Dendritic cell treated with granulocyte-macrophage colony-stimulating factor and Interleukin-4, amounts not matched to agents 40 ng/mL and 50 ng/mL, for 4 days (primary cell): ENCODE measurements around the gene PRRT1B.
"Not testable (repeated sequence)": the region's sequence is repeated elsewhere in the genome, so short reads cannot be mapped to it uniquely, and the experiment has no call there.

Experiments
- H3K27ac Mint-ChIP-seq: one replicate; pipeline ENCODE4 v1.8.0; 2022; ENCODE audit warnings: mild to moderate bottlenecking, mixed read lengths
- H3K27me3 Mint-ChIP-seq: one replicate; pipeline ENCODE4 v1.8.0; 2022; ENCODE audit warnings: mild to moderate bottlenecking, mixed read lengths
- H3K36me3 Mint-ChIP-seq: one replicate; pipeline ENCODE4 v1.8.0; 2022; ENCODE audit warnings: low read depth, mixed read lengths
- H3K4me1 Mint-ChIP-seq: one replicate; pipeline ENCODE4 v1.8.0; 2022; ENCODE audit warnings: low read depth, mixed read lengths
- H3K4me3 Mint-ChIP-seq: one replicate; pipeline ENCODE4 v1.8.0; 2022; ENCODE audit warnings: mild to moderate bottlenecking, moderate library complexity, mixed read lengths
- H3K9me3 Mint-ChIP-seq: one replicate; pipeline ENCODE4 v1.8.0; 2022; ENCODE audit warnings: mixed read lengths
- intact Hi-C: fragments of 100-400 bp; cut with micrococcal nuclease; formaldehyde crosslinking; loops from one replicate; pipeline ENCODE4 v1.15.0; 2022

PRRT1B gene

DNA sequence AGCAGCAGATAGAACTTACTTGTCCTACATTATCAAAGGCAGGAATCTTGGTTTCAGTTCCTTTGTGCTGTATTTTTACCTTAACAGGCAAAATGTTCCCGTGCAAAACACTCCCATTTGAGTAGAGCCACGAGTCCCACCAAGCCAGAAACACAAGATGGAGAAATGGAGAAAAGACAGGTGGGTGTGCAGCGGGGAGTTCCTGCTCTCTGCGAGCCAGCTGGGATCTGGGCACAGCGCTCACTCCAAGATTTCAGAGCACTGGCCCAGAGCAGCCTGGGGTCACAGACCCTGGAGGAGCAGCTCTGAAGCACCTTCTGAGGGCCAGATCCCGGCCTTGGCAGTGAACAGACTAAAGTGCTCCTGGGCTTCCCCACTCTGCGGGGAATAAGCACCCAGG is 17.1 kb upstream of the PRRT1B start:
- Mint-ChIP-seq H3K4me3 (no peak overlapping the region), H3K27me3 (no peaks in the 10 kb centered on the region), H3K27ac (peak overlapping the region; percentile 19), H3K4me1 (peaks cover 22% of the 10 kb centered on the region), H3K9me3 (no peaks in the 10 kb centered on the region), H3K36me3 (no peaks in the 10 kb centered on the region)
- intact Hi-C loops: loop anchor here (1.0 kb wide), 1 partner anchor 25 kb away; no protein-coding TSS in a partner anchor

GRCh38 chr9:131528886-131529505 is 16.3 kb upstream of the PRRT1B start:
- Mint-ChIP-seq H3K27ac (peak overlapping the region; percentile 19), H3K4me1 (peaks cover 22% of the 10 kb centered on the region), H3K4me3 (no peak overlapping the region), H3K27me3 (no peaks in the 10 kb centered on the region), H3K9me3 (no peaks in the 10 kb centered on the region), H3K36me3 (no peaks in the 10 kb centered on the region)
- intact Hi-C loops: loop anchor here (1.0 kb wide), 1 partner anchor 26 kb away; no protein-coding TSS in a partner anchor

- Mint-ChIP-seq H3K27ac (peak overlapping the region; percentile 65), H3K4me3 (peak overlapping the region; percentile 72), H3K27me3 (peaks cover 8% of the 10 kb centered on the region), H3K4me1 (peaks cover 22% of the 10 kb centered on the region), H3K36me3 (no peaks in the 10 kb centered on the region), H3K9me3 (no peaks in the 10 kb centered on the region)
- intact Hi-C loops: no loop called here
Observed at GRCh38 chr9:131529597-131530545, 15.5 kb upstream of the PRRT1B start.

DNA sequence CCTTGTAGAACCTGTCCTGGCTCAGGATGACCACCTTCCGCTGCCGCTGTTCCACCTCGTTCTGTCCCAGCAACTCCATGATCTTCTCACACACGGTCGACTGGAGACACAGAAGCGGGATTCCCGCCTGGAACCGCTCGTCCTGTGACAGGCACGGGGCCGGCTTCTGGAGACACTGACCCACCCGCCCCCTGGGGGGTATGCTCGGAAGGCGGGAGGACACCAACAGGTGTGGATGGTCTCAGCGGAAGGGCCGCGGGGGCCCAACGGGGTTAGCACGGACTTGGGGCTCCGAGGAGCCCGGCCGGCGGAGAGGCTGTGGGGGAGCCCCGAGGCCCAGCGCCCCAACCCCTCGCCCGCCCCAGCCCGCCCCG is 14.8 kb upstream of the PRRT1B start:
- peak overlapping the region; percentile 65 for H3K27ac Mint-ChIP-seq
- H3K9me3 Mint-ChIP-seq: no peaks in the 10 kb centered on the region
- H3K4me3 Mint-ChIP-seq: peak overlapping the region; percentile 72
- peaks cover 9% of the 10 kb centered on the region for H3K27me3 Mint-ChIP-seq
- H3K4me1 Mint-ChIP-seq: peaks cover 22% of the 10 kb centered on the region
- intact Hi-C loops: no loop called here
- no peaks in the 10 kb centered on the region for H3K36me3 Mint-ChIP-seq

GRCh38 chr9:131530920-131531832 is 14.1 kb upstream of the PRRT1B start, which contains the start of gene UCK1:
UCK1 (minus strand) TSS chr9:131531263; CDS start chr9:131531174, 89 bp downstream.
- Mint-ChIP-seq H3K4me3 (peak within 1 kb of the TSS; percentile 72), H3K27me3 (peaks cover 9% of the 10 kb centered on the region), H3K4me1 (peaks cover 22% of the 10 kb centered on the region), H3K27ac (peak within 1 kb of the TSS; percentile 65), H3K36me3 (no peaks in the 10 kb centered on the region), H3K9me3 (no peaks in the 10 kb centered on the region)
- intact Hi-C loops: no loop called here

GRCh38 chr9:131534721-131535237 is 10.5 kb upstream of the PRRT1B start:
- Mint-ChIP-seq H3K4me3 (no peak overlapping the region), H3K9me3 (no peaks in the 10 kb centered on the region), H3K36me3 (no peaks in the 10 kb centered on the region), H3K4me1 (peaks cover 8% of the 10 kb centered on the region), H3K27me3 (peaks cover 16% of the 10 kb centered on the region), H3K27ac (no peak overlapping the region)
- intact Hi-C loops: no loop called here

DNA sequence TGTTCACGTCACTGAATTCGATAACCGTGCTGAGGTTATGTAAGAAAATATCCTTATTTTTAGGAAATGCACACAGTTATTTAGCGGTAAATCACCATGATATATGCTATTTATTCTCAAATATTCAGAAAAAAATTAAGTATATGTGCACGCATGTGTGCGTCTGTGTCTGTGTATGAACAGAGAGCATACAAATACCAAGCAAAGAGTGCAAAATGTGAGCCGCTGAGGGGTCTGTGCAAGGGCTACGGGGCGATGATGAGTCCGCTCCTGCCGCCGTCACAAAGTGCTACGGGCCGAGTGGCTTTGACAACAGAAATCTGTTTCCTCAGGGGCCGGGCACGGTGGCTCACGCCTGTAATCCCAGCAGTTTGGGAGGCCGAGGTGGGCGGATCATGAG is 7.4 kb upstream of the PRRT1B start:
- intact Hi-C loops: no loop called here
- no peaks in the 10 kb centered on the region for H3K36me3 Mint-ChIP-seq
- no peak overlapping the region for H3K27ac Mint-ChIP-seq
- H3K4me1 Mint-ChIP-seq: no peaks in the 10 kb centered on the region
- peaks cover 20% of the 10 kb centered on the region for H3K27me3 Mint-ChIP-seq
- H3K4me3 Mint-ChIP-seq: no peak overlapping the region
- H3K9me3 Mint-ChIP-seq: peaks cover 8% of the 10 kb centered on the region

DNA sequence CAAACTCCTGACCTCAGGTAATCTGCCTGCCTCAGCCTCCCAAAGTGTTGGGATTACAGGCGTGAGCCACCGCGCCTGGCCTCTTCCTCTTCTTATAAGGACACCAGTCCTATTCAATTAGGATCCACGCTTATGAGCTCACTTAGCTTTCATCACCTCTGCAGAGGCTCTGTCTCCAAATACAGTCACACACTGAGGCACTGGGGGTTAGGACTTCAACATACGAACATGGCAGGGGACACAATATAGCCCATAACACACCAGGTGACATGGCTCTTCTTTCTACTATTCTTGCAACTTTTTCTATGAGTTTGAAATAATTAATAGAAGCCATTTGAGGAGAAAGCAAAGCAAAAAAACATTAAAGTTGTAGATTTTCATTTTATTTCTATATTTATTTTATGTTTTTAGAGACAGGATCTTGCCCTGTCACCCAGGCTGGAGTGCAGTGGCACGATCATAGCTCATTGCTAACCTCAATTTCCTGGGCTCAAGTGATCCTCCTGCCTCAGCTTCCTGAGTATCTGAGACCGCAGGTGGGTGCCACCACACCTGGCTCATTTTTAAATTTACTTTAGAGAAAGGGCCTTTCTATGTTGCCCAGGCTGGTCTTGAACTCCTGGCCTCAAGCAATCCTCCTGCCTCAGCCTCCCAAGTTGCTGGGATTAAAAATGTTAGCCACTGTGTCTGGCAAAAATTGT is 6.0 kb upstream of the PRRT1B start:
- intact Hi-C loops: no loop called here

GRCh38 chr9:131543141-131543540 is 2.2 kb upstream of the PRRT1B start:
- Mint-ChIP-seq H3K9me3 (peaks cover 28% of the 10 kb centered on the region), H3K27me3 (peaks cover 63% of the 10 kb centered on the region), H3K4me1 (peaks cover 11% of the 10 kb centered on the region), H3K4me3 (no peak overlapping the region), H3K36me3 (peaks cover 7% of the 10 kb centered on the region), H3K27ac (no peak overlapping the region)
- intact Hi-C loops: no loop called here

More for the DNA sequence above, 6.0 kb upstream of the PRRT1B start:
- no peak overlapping the region for H3K4me3 Mint-ChIP-seq
- peaks cover 31% of the 10 kb centered on the region for H3K27me3 Mint-ChIP-seq
- peaks cover 23% of the 10 kb centered on the region for H3K9me3 Mint-ChIP-seq
- no peaks in the 10 kb centered on the region for H3K4me1 Mint-ChIP-seq
- peaks cover 7% of the 10 kb centered on the region for H3K36me3 Mint-ChIP-seq
- no peak overlapping the region for H3K27ac Mint-ChIP-seq

DNA sequence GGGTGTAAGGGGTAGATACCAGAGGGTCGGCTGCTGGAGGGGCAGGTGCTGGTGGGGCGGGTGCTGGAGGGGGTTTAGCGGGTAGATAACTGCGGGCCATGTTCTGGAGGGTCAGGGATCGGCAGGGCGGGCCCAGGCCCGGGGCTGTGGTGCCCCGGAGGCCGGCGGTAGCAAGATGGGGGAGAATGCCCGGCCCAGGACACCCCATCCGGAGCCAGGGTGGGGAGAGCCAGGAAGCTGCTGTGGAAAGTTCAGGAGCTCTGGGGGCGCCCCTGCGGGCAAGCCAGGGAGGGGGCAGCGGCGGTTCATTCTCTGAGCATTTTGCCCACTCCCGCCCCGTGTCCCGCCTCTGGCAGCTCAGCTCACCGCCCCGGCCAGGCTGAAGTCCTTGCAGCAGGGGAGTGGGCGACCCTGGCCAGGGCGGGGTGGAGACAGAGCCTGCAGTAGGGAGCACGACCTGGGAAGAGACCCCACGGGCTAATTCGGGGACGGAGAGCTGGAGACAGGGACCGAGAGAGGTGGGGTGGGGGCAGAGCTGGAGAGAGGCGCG is 538 bp downstream of the PRRT1B start:
- Mint-ChIP-seq H3K27ac (no peak overlapping the region), H3K27me3 (peaks cover 81% of the 10 kb centered on the region), H3K36me3 (peaks cover 7% of the 10 kb centered on the region), H3K9me3 (peaks cover 36% of the 10 kb centered on the region), H3K4me3 (no peak overlapping the region), H3K4me1 (peaks cover 11% of the 10 kb centered on the region)
- intact Hi-C loops: no loop called here

- intact Hi-C loops: no loop called here
- Mint-ChIP-seq H3K27ac (no peak overlapping the region), H3K4me1 (peaks cover 11% of the 10 kb centered on the region), H3K27me3 (peaks cover 81% of the 10 kb centered on the region), H3K36me3 (peaks cover 7% of the 10 kb centered on the region), H3K9me3 (peaks cover 36% of the 10 kb centered on the region), H3K4me3 (no peak overlapping the region)
Observed at GRCh38 chr9:131546336-131547084, 1.2 kb downstream of the PRRT1B start.

GRCh38 chr9:131549186-131549585 is 3.9 kb downstream of the PRRT1B start:
- peaks cover 15% of the 10 kb centered on the region for H3K9me3 Mint-ChIP-seq
- intact Hi-C loops, H3K4me3 Mint-ChIP-seq, H3K36me3 Mint-ChIP-seq, H3K27ac Mint-ChIP-seq: not testable (repeated sequence)
- peaks cover 18% of the 10 kb centered on the region for H3K4me1 Mint-ChIP-seq
- H3K27me3 Mint-ChIP-seq: peaks cover 85% of the 10 kb centered on the region
